ENCODE results near the gene COL20A1. TPM values are rescaled to one million over a fixed set of nuclear protein-coding genes. Genes with fewer than 3 reads are reported as not detected.

The COL20A1 gene
- total RNA-seq, 1 experiment from 2014 or later, result 2.3 TPM

DNA sequence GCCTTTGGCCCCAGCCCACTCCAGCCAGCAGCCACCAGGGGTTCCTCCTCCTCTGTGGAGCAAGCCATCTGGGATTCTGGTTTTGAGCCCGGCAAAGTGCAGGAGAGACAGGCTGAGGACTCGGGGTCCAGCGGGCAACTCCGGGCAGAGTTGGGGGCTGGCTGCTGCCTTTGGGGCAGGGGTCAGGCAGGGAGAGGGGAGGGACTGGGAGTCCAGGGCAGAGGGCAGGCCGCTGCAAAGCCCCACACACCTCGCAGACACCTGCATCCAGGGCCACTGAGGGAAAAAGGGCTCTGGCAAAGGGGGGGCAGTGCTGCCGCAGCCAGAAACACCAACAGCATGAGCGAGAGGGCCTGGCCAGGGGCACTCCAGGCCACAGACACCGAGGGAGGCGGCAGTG, 48.5 kb upstream of the COL20A1 start:
- no peak overlapping the region for H2BK5ac ChIP-seq (ENCODE audit: insufficient read length, low read length)
- Mint-ChIP-seq H3K27me3 (ENCODE audit: low read depth) (peaks cover 3% of the 10 kb centered on the region; the same call in 1 of the 2 replicates), H3K4me3 (no peak overlapping the region), H3K9me3 (no peaks in the 10 kb centered on the region), H3K4me1 (peaks cover 11 to 18% of the 10 kb centered on the region in 2 experiments), H3K36me3 (ENCODE audit: insufficient read depth in 1 of 3, low read depth in 3 of 3) (no peaks in the 10 kb centered on the region; a peak in 2 of 7 replicates), H3K27ac (no peak overlapping the region)
- H2BK12ac ChIP-seq (ENCODE audit: insufficient read length, low read depth, low read length), result no peak overlapping the region
- H2BK20ac ChIP-seq (ENCODE audit: low read depth, low read length, poor library complexity, severe bottlenecking), result no peak overlapping the region
- H3K79me2 ChIP-seq (ENCODE audit: insufficient read depth, low read length), result no peaks in the 10 kb centered on the region
- no peak overlapping the region for H2BK15ac ChIP-seq (ENCODE audit: low read depth, low read length)
- no peaks in the 10 kb centered on the region for H3K9me3 ChIP-seq (ENCODE audit: control insufficient read depth, low read depth, low read length)
- no peak overlapping the region for H3K23ac ChIP-seq (ENCODE audit: insufficient read length, low read depth, low read length)
- no peaks in the 10 kb centered on the region for H3K79me1 ChIP-seq (ENCODE audit: insufficient read depth, low read depth, low read length, poor library complexity, severe bottlenecking)
- H3K4ac ChIP-seq (ENCODE audit: low read depth, low read length), result no peak overlapping the region
- H2BK120ac ChIP-seq (ENCODE audit: low read depth, low read length, poor library complexity, severe bottlenecking), result no peak overlapping the region
- no peak overlapping the region for H4K91ac ChIP-seq (ENCODE audit: insufficient read length, low read depth, low read length)
- H2AFZ ChIP-seq (ENCODE audit: low read length), result no peak overlapping the region
- no peaks in the 10 kb centered on the region for H3K23me2 ChIP-seq (ENCODE audit: insufficient read length, low read depth, low read length, poor library complexity, severe bottlenecking)
- H3K4me1 ChIP-seq (ENCODE audit: insufficient read depth, low read length), result no peaks in the 10 kb centered on the region
- no peak overlapping the region for H3K4me2 ChIP-seq (ENCODE audit: insufficient read depth, insufficient read length, low read length)
- DNase-seq, result no peak
- no peak overlapping the region for H3K18ac ChIP-seq (ENCODE audit: insufficient read length, low read depth, low read length)
- no peak overlapping the region for H3T11ph ChIP-seq (ENCODE audit: low read length)
- no peak overlapping the region for H3K27ac ChIP-seq (ENCODE audit: insufficient read length, low read depth, low read length)
- H3K9ac ChIP-seq (ENCODE audit: extremely low read depth, insufficient read length, low read length), result no peak overlapping the region
- TF ChIP-seq, protein P1, sequence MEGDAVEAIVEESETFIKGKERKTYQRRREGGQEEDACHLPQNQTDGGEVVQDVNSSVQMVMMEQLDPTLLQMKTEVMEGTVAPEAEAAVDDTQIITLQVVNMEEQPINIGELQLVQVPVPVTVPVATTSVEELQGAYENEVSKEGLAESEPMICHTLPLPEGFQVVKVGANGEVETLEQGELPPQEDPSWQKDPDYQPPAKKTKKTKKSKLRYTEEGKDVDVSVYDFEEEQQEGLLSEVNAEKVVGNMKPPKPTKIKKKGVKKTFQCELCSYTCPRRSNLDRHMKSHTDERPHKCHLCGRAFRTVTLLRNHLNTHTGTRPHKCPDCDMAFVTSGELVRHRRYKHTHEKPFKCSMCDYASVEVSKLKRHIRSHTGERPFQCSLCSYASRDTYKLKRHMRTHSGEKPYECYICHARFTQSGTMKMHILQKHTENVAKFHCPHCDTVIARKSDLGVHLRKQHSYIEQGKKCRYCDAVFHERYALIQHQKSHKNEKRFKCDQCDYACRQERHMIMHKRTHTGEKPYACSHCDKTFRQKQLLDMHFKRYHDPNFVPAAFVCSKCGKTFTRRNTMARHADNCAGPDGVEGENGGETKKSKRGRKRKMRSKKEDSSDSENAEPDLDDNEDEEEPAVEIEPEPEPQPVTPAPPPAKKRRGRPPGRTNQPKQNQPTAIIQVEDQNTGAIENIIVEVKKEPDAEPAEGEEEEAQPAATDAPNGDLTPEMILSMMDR (conservative IDR thresholded peaks at IDR 0.05), result no peak
- no peak overlapping the region for H3K56ac ChIP-seq (ENCODE audit: insufficient read length, low read depth, low read length)
- no CpG with 5 or more reads among the region's 10 CpGs for WGBS (ENCODE audit: extremely low coverage, insufficient read length, low lambda C conversion rate)
- H3K27me3 ChIP-seq (ENCODE audit: insufficient read depth, low read length), result no peaks in the 10 kb centered on the region
- no peaks in the 10 kb centered on the region for H4K20me1 ChIP-seq (ENCODE audit: control insufficient read depth, insufficient read depth, insufficient read length)
- H4K5ac ChIP-seq (ENCODE audit: insufficient read length, low read depth, low read length), result no peak overlapping the region
- no peak overlapping the region for H2AK5ac ChIP-seq (ENCODE audit: insufficient read length, low read length)
- no peak overlapping the region for H3K14ac ChIP-seq (ENCODE audit: insufficient read depth, low read length)
- H4K8ac ChIP-seq (replicated peaks; ENCODE audit: insufficient read length, low read depth, low read length), result no peak overlapping the region

Data from H9 (cell line).